Mucosa of descending colon (tissue), 3 donors: ENCODE data around the gene KIAA0319L. TPM values are rescaled to one million over a fixed set of nuclear protein-coding genes. Genes with fewer than 3 reads are reported as not detected.
"Not testable (repeated sequence)": the region's sequence is repeated elsewhere in the genome, so short reads cannot be mapped to it uniquely, and the experiment has no call there.

Source experiments
- ATAC-seq: fragments of 200-7000 bp; cut with Tn5 transposase; one replicate; pipeline ENCODE4 v1.9.1; 2020; ENCODE audit warnings: mild to moderate bottlenecking, moderate library complexity
- DNase-seq, 3 donors: peaks; one replicate each; pipeline ENCODE4 v3.0.0-alpha.2; 2020
- H3K36me3 ChIP-seq: fragments of 200-600 bp; one replicate; pipeline ENCODE4 v1.8.0; 2021; ENCODE audit warnings: low read depth, mild to moderate bottlenecking
- H3K4me1 ChIP-seq: fragments of 200-600 bp; one replicate; pipeline ENCODE4 v1.8.0; 2021; ENCODE audit warnings: low read depth, mild to moderate bottlenecking
- H3K4me3 ChIP-seq: fragments of 200-600 bp; one replicate; pipeline ENCODE4 v1.8.0; 2021; ENCODE audit warnings: mild to moderate bottlenecking
- H3K9me3 ChIP-seq: fragments of 200-600 bp; one replicate; pipeline ENCODE4 v1.8.0; 2021; ENCODE audit warnings: mild to moderate bottlenecking
- CTCF ChIP-seq: fragments of 200-600 bp; IDR thresholded peaks from one replicate; pipeline ENCODE4 v1.8.0; 2022; ENCODE audit warnings: antibody characterized with exemption, mild to moderate bottlenecking
- intact Hi-C, 2 donors: fragments of 100-400 bp; cut with DNase I in 1 of 2; cut with micrococcal nuclease in 1 of 2; formaldehyde crosslinking; loops; one replicate each; pipeline versions ENCODE4 v1.11.0 to v1.11.1; 2022; cut with DNase I, micrococcal nuclease
- total RNA-seq, 3 donors: library from RNA; stranded (reverse); fragmentation: NEBNext Ultra II Directional in 2 of 3; extraction: Animal tissue kit (Norgen Biotek cat#: 25700) in 2 of 3; gene quantifications; one replicate each; pipeline versions ENCODE4 v1.2.1 to v1.2.4, GENCODE V29; 2021 to 2023
- donor health status: DM: no; HTN: no; CAD: no; lungs with moderate emphysema.
- donor health status: DM: no; HTN: no; CAD: no.
- donor health status: DM: no; HTN: yes; CAD: no.

KIAA0319L gene
- total RNA-seq, 3 donors from 2014 or later, result 59.6 to 84.6 (median 75.7) TPM

GRCh38 chr1:35588197-35588910 lies 31.2 kb upstream of the KIAA0319L start:
- DNase-seq (no peak), ATAC-seq (no peak)
- Histone ChIP-seq H3K9me3 (no peaks in the 10 kb centered on the region), H3K4me3 (no peak overlapping the region), H3K4me1 (no peaks in the 10 kb centered on the region), H3K36me3 (no peaks in the 10 kb centered on the region)
- TF ChIP-seq CTCF, result no peak
- intact Hi-C loops, result no loop called here

- Histone ChIP-seq H3K4me3 (no peak overlapping the region), H3K4me1 (no peaks in the 10 kb centered on the region), H3K36me3 (no peaks in the 10 kb centered on the region), H3K9me3 (no peaks in the 10 kb centered on the region)
- ATAC-seq (no peak), DNase-seq (no peak)
- TF ChIP-seq CTCF, result no peak
- intact Hi-C loops, result no loop called here
Observed at GRCh38 chr1:35587736-35588135, 30.5 kb upstream of the KIAA0319L start.

GRCh38 chr1:35586808-35587207 lies 29.6 kb upstream of the KIAA0319L start:
- intact Hi-C loops, result no loop called here
- DNase-seq, result no peak
- H3K4me3 ChIP-seq, result no peak overlapping the region
- no peaks in the 10 kb centered on the region for H3K36me3 ChIP-seq
- H3K9me3 ChIP-seq, result no peaks in the 10 kb centered on the region
- TF ChIP-seq CTCF, result no peak
- no peaks in the 10 kb centered on the region for H3K4me1 ChIP-seq
- no peak for ATAC-seq

GRCh38 chr1:35585805-35586204 lies 28.6 kb upstream of the KIAA0319L start:
- DNase-seq, ATAC-seq, H3K4me3 ChIP-seq, H3K36me3 ChIP-seq, H3K9me3 ChIP-seq, intact Hi-C loops, H3K4me1 ChIP-seq: not testable (repeated sequence)

GRCh38 chr1:35585281-35585680 lies 28.1 kb upstream of the KIAA0319L start:
- Histone ChIP-seq H3K4me1 (no peaks in the 10 kb centered on the region), H3K9me3 (no peaks in the 10 kb centered on the region), H3K4me3 (no peak overlapping the region), H3K36me3 (no peaks in the 10 kb centered on the region)
- DNase-seq (no peak), ATAC-seq (no peak)
- intact Hi-C loops, result no loop called here
- TF ChIP-seq CTCF, result no peak

- intact Hi-C loops, H3K9me3 ChIP-seq, DNase-seq, H3K36me3 ChIP-seq, ATAC-seq, H3K4me3 ChIP-seq: not testable (repeated sequence)
- H3K4me1 ChIP-seq, result peaks cover 12% of the 10 kb centered on the region
Observed at GRCh38 chr1:35581621-35582020, 24.4 kb upstream of the KIAA0319L start.

- no peak for TF ChIP-seq CTCF
- no peaks in the 10 kb centered on the region for H3K9me3 ChIP-seq
- H3K4me3 ChIP-seq, result no peak overlapping the region
- ATAC-seq (no peak), DNase-seq (no peak)
- peaks cover 12% of the 10 kb centered on the region for H3K4me1 ChIP-seq
- intact Hi-C loops, result no loop called here
- no peaks in the 10 kb centered on the region for H3K36me3 ChIP-seq
Observed at GRCh38 chr1:35580949-35581388, 23.8 kb upstream of the KIAA0319L start.
